Osteoblast (primary cell): ENCODE data around the gene C16orf78. TPM values are rescaled to one million over a fixed set of nuclear protein-coding genes. Genes with fewer than 3 reads are reported as not detected.

Experiments used
- DNase-seq: peaks from one replicate; pipeline ENCODE4 v3.0.0; 2011; ENCODE audit warnings: low spot score, mixed read lengths; ENCODE audit not compliant: insufficient read length; ENCODE audit errors: missing footprints
- H2AFZ ChIP-seq: 2 replicates; pipeline ENCODE4 v1.6.0; 2011; ENCODE audit warnings: mild to moderate bottlenecking, low read length
- H3K27ac ChIP-seq: 2 replicates; pipeline ENCODE4 v1.5.1; 2011; ENCODE audit warnings: mild to moderate bottlenecking, low read depth, low read length, moderate library complexity
- H3K27me3 ChIP-seq: 2 replicates; pipeline ENCODE4 v1.6.0; 2012; ENCODE audit warnings: mild to moderate bottlenecking, control low read depth, inconsistent platforms, low read length, moderate library complexity; ENCODE audit not compliant: insufficient read depth
- H3K36me3 ChIP-seq: 2 replicates; pipeline ENCODE4 v1.5.1; 2011; ENCODE audit warnings: mild to moderate bottlenecking, low read length, control low read depth, moderate library complexity; ENCODE audit not compliant: insufficient read depth
- H3K4me1 ChIP-seq: 2 replicates; pipeline ENCODE4 v1.5.1; 2011; ENCODE audit warnings: mild to moderate bottlenecking, low read length, control low read depth, moderate library complexity; ENCODE audit not compliant: insufficient read depth
- H3K4me2 ChIP-seq: 2 replicates; pipeline ENCODE4 v1.6.0; 2011; ENCODE audit warnings: mild to moderate bottlenecking, low read length; ENCODE audit not compliant: insufficient read depth
- H3K4me3 ChIP-seq: fragments of 200-600 bp; sonication (generic); 3 replicates; pipeline ENCODE4 v1.5.1; 2012; ENCODE audit warnings: mild to moderate bottlenecking, low read length, inconsistent platforms; ENCODE audit not compliant: insufficient read depth
- H3K79me2 ChIP-seq: 2 replicates; pipeline ENCODE4 v1.6.0; 2012; ENCODE audit warnings: mild to moderate bottlenecking, low read length, control low read depth, inconsistent platforms; ENCODE audit not compliant: insufficient read depth
- H3K9me3 ChIP-seq: 2 replicates; pipeline ENCODE4 v1.5.1; 2011; ENCODE audit warnings: low read depth, low read length, control low read depth
- H4K20me1 ChIP-seq: 2 replicates; pipeline ENCODE4 v1.6.0; 2012; ENCODE audit warnings: mild to moderate bottlenecking, low read length, control low read depth; ENCODE audit not compliant: insufficient read depth
- total RNA-seq: library from RNA; depleted of rRNA; stranded (reverse); fragments of >200 nt; gene quantifications from 2 replicates; pipeline ENCODE4 v1.2.3, GENCODE V29; 2012
- TF ChIP-seq, protein P1 (sequence below): IDR thresholded peaks from 2 replicates; pipeline ENCODE4 v1.5.1; 2011; ENCODE audit warnings: mild to moderate bottlenecking, low read depth, low read length, moderate library complexity; ENCODE audit errors: extremely low read depth

The C16orf78 gene
- total RNA-seq, 1 donor: not detected

- H3K27ac ChIP-seq: no peak overlapping the region
- H3K79me2 ChIP-seq: no peaks in the 10 kb centered on the region
- H3K4me2 ChIP-seq: no peak overlapping the region
- TF ChIP-seq, protein P1, sequence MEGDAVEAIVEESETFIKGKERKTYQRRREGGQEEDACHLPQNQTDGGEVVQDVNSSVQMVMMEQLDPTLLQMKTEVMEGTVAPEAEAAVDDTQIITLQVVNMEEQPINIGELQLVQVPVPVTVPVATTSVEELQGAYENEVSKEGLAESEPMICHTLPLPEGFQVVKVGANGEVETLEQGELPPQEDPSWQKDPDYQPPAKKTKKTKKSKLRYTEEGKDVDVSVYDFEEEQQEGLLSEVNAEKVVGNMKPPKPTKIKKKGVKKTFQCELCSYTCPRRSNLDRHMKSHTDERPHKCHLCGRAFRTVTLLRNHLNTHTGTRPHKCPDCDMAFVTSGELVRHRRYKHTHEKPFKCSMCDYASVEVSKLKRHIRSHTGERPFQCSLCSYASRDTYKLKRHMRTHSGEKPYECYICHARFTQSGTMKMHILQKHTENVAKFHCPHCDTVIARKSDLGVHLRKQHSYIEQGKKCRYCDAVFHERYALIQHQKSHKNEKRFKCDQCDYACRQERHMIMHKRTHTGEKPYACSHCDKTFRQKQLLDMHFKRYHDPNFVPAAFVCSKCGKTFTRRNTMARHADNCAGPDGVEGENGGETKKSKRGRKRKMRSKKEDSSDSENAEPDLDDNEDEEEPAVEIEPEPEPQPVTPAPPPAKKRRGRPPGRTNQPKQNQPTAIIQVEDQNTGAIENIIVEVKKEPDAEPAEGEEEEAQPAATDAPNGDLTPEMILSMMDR: no peak
- H4K20me1 ChIP-seq: no peaks in the 10 kb centered on the region
- H3K27me3 ChIP-seq: no peaks in the 10 kb centered on the region
- no peak for DNase-seq
- H2AFZ ChIP-seq: no peak overlapping the region
- no peaks in the 10 kb centered on the region for H3K4me1 ChIP-seq
- H3K9me3 ChIP-seq: no peaks in the 10 kb centered on the region
- H3K4me3 ChIP-seq: no peak overlapping the region
- H3K36me3 ChIP-seq: no peaks in the 10 kb centered on the region
These were observed 26.2 kb downstream of the C16orf78 start for GRCh38 chr16:49399594-49400364.

- H3K27ac ChIP-seq: no peak overlapping the region
- TF ChIP-seq, protein P1: no peak
- no peaks in the 10 kb centered on the region for H3K79me2 ChIP-seq
- no peaks in the 10 kb centered on the region for H3K36me3 ChIP-seq
- DNase-seq: no peak
- H3K4me2 ChIP-seq: no peak overlapping the region
- H3K9me3 ChIP-seq: no peaks in the 10 kb centered on the region
- H4K20me1 ChIP-seq: no peaks in the 10 kb centered on the region
- H2AFZ ChIP-seq: no peak overlapping the region
- H3K4me3 ChIP-seq: no peak overlapping the region
- no peaks in the 10 kb centered on the region for H3K4me1 ChIP-seq
- H3K27me3 ChIP-seq: no peaks in the 10 kb centered on the region
These were observed 27.0 kb downstream of the C16orf78 start for GRCh38 chr16:49400611-49401010.

DNA sequence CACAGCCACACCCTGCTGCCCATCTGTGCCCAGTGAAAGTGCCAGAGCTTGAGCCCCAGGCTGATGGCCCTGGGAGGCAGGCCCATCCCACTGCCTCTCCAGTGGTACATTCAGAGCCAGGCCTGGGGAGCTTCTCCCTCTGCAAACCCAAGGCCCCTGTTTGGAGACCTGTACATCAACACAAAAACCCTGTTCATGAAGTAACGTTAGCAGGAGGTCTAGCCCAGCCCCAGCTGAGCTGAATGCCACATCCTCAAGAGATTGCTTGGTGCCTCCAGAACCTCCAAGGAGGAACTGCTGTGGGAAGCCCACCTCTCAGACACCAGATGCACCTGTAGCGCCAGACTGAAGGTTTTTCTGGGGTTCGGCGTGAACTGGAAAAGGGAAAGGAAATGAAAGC, 31.5 kb downstream of the C16orf78 start:
- Histone ChIP-seq H2AFZ (no peak overlapping the region), H4K20me1 (no peaks in the 10 kb centered on the region), H3K27me3 (no peaks in the 10 kb centered on the region), H3K4me3 (no peak overlapping the region), H3K9me3 (no peaks in the 10 kb centered on the region), H3K36me3 (no peaks in the 10 kb centered on the region), H3K79me2 (no peaks in the 10 kb centered on the region), H3K27ac (no peak overlapping the region), H3K4me2 (no peak overlapping the region), H3K4me1 (no peaks in the 10 kb centered on the region)
- TF ChIP-seq, protein P1: no peak
- DNase-seq: no peak

DNA sequence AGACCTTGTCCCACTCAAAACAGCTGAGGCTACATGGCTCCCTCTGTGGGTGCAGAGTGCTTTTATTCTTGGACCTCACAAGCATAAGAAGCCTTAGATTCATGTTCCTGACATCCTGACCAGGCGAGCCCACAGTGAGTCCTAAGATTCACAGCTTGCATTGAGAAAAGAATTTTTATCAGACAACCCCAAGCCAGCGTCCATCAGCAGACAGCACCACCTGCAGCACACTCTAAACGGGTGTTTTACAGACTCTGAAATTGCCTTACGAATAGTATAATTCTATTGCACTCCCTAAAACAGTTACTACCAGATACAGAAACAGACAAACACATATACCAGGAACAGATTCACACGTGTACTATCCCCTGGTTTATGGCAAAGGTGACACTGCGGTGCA, 31.9 kb downstream of the C16orf78 start:
- Histone ChIP-seq H3K79me2 (no peaks in the 10 kb centered on the region), H3K27me3 (no peaks in the 10 kb centered on the region), H4K20me1 (no peaks in the 10 kb centered on the region), H3K27ac (no peak overlapping the region), H3K9me3 (no peaks in the 10 kb centered on the region), H3K4me2 (no peak overlapping the region), H3K36me3 (no peaks in the 10 kb centered on the region), H2AFZ (no peak overlapping the region), H3K4me3 (no peak overlapping the region), H3K4me1 (no peaks in the 10 kb centered on the region)
- TF ChIP-seq, protein P1: no peak
- no peak for DNase-seq
